ENCODE results near the gene SPATC1L.
"Not testable (repeated sequence)": the region's sequence is repeated elsewhere in the genome, so short reads cannot be mapped to it uniquely, and the experiment has no call there.

Gene SPATC1L

GRCh38 chr21:46183910-46184624 lies at the start of gene SPATC1L:
Gene SPATC1L, minus strand, starts transcription at chr21:46184459. Its CDS starts 1,643 bp downstream, at chr21:46182816.
- peak in 1 of 2 donors; percentile 14 for DNase-seq (ENCODE audit: low read depth in 2 of 2)

GRCh38 chr21:46229923-46230260 lies 45.6 kb upstream of the SPATC1L start:
- DNase-seq (ENCODE audit: low read depth in 2 of 2) = no peak

GRCh38 chr21:46229133-46229922 lies 45.1 kb upstream of the SPATC1L start:
- DNase-seq (ENCODE audit: low read depth in 2 of 2) = no peak

- DNase-seq (ENCODE audit: low read depth in 2 of 2) = peak; percentile 96 to 99
These were observed 44.2 kb upstream of the SPATC1L start, which contains the start of gene LSS for GRCh38 chr21:46228345-46229051. Gene LSS, minus strand, starts transcription at chr21:46228774. Its CDS starts 29 bp downstream, at chr21:46228745.

- no peak for DNase-seq (ENCODE audit: low read depth in 2 of 2)
These were observed 43.6 kb upstream of the SPATC1L start for GRCh38 chr21:46227811-46228344.

GRCh38 chr21:46226920-46227599 lies 42.8 kb upstream of the SPATC1L start:
- DNase-seq (ENCODE audit: low read depth in 2 of 2) = no peak

GRCh38 chr21:46226146-46226545 lies 41.9 kb upstream of the SPATC1L start:
- no peak for DNase-seq (ENCODE audit: low read depth in 2 of 2)

- not testable (repeated sequence) for DNase-seq (ENCODE audit: low read depth in 2 of 2)
These were observed 39.4 kb upstream of the SPATC1L start for GRCh38 chr21:46223661-46224060.

GRCh38 chr21:46223217-46223616 lies 39.0 kb upstream of the SPATC1L start:
- no peak for DNase-seq (ENCODE audit: low read depth in 2 of 2)

- DNase-seq (ENCODE audit: low read depth in 2 of 2) = no peak
These were observed 38.3 kb upstream of the SPATC1L start for GRCh38 chr21:46222436-46223116.

GRCh38 chr21:46221664-46222435 lies 37.6 kb upstream of the SPATC1L start:
- no peak for DNase-seq (ENCODE audit: low read depth in 2 of 2)

- DNase-seq (ENCODE audit: low read depth in 2 of 2) = no peak
These were observed 36.6 kb upstream of the SPATC1L start for GRCh38 chr21:46220847-46221246.

GRCh38 chr21:46220275-46220810 lies 36.1 kb upstream of the SPATC1L start:
- DNase-seq (ENCODE audit: low read depth in 2 of 2) = no peak

- no peak for DNase-seq (ENCODE audit: low read depth in 2 of 2)
These were observed 35.5 kb upstream of the SPATC1L start for GRCh38 chr21:46219591-46220239.

- DNase-seq (ENCODE audit: low read depth in 2 of 2) = no peak
These were observed 34.8 kb upstream of the SPATC1L start for GRCh38 chr21:46218906-46219590.

GRCh38 chr21:46217511-46218196 lies 33.4 kb upstream of the SPATC1L start:
- no peak for DNase-seq (ENCODE audit: low read depth in 2 of 2)

GRCh38 chr21:46216132-46216747 lies 32.0 kb upstream of the SPATC1L start:
- DNase-seq (ENCODE audit: low read depth in 2 of 2) = no peak
